K562 treated with DMSO at 1 percent for 48 hours (cell line): ENCODE measurements around the gene OR5L1. TPM values are rescaled to one million over a fixed set of nuclear protein-coding genes. Genes with fewer than 3 reads are reported as not detected.

Source experiments
- total RNA-seq: library from RNA; unstranded; fragments of 300-600 nt; gene quantifications from 2 replicates; pipeline ENCODE4 v1.2.3, GENCODE V29; 2022; ENCODE audit warnings: low replicate concordance; ENCODE audit errors: extremely low read depth

OR5L1 gene
- not detected in 2 replicates for total RNA-seq

GRCh38 chr11:55811067-55811466 lies at the start of gene OR5L1:
TSS of gene OR5L1 (plus strand) at chr11:55811367. CDS start at chr11:55811467, 100 bp downstream.

GRCh38 chr11:55773138-55773537 lies 38.0 kb upstream of the OR5L1 start, which contains the start of gene OR5D13:
TSS of gene OR5D13 (plus strand) at chr11:55773438. CDS start at chr11:55773438, 0 bp downstream.

GRCh38 chr11:55795256-55795655 lies 15.9 kb upstream of the OR5L1 start, which contains the start of gene OR5D14:
TSS of gene OR5D14 (plus strand) at chr11:55795556. CDS start at chr11:55795556, 0 bp downstream.

GRCh38 chr11:55819330-55819729 lies 8.2 kb downstream of the OR5L1 start, which contains the start of gene OR5D18:
TSS of gene OR5D18 (plus strand) at chr11:55819630. CDS start at chr11:55819630, 0 bp downstream.

GRCh38 chr11:55826919-55827318 lies 15.8 kb downstream of the OR5L1 start, which contains the start of gene OR5L2:
TSS of gene OR5L2 (plus strand) at chr11:55827219. CDS start at chr11:55827219, 0 bp downstream.

GRCh38 chr11:55838452-55838851 lies 27.3 kb downstream of the OR5L1 start, which contains the start of gene OR5D16:
TSS of gene OR5D16 (plus strand) at chr11:55838752. CDS start at chr11:55838752, 0 bp downstream.

Other genes with a start within 250 kb of the OR5L1 start
- gene OR4C16, start 239.2 kb upstream of the OR5L1 start, total RNA-seq = not detected in 2 replicates
- not detected in 2 replicates for gene OR4C11, start 203.7 kb upstream of the OR5L1 start, total RNA-seq
- not detected in 2 replicates for gene OR4P4, start 176.3 kb upstream of the OR5L1 start, total RNA-seq
- not detected in 2 replicates for gene OR4S2, start 163.0 kb upstream of the OR5L1 start, total RNA-seq
- not detected in 2 replicates for gene OR4C6, start 149.2 kb upstream of the OR5L1 start, total RNA-seq
- not detected in 2 replicates for gene OR5D13, start 37.9 kb upstream of the OR5L1 start, total RNA-seq
- not detected in 2 replicates for gene OR5D14, start 15.8 kb upstream of the OR5L1 start, total RNA-seq
- not detected in 2 replicates for gene OR5D18, start 8.3 kb downstream of the OR5L1 start, total RNA-seq
- not detected in 2 replicates for gene OR5L2, start 15.9 kb downstream of the OR5L1 start, total RNA-seq
- gene OR5D16, start 27.4 kb downstream of the OR5L1 start, total RNA-seq = not detected in 2 replicates
- not detected in 2 replicates for gene TRIM51, start 71.9 kb downstream of the OR5L1 start, total RNA-seq
- not detected in 2 replicates for gene OR5W2, start 103.2 kb downstream of the OR5L1 start, total RNA-seq
- not detected in 2 replicates for gene OR5I1, start 125.0 kb downstream of the OR5L1 start, total RNA-seq
- gene OR10AG1, start 158.6 kb downstream of the OR5L1 start, total RNA-seq = not detected in 2 replicates
- not detected in 2 replicates for gene OR5F1, start 183.3 kb downstream of the OR5L1 start, total RNA-seq
- not detected in 2 replicates for gene OR5AS1, start 216.3 kb downstream of the OR5L1 start, total RNA-seq